ENCODE results near the gene ARF1.

The ARF1 gene

GRCh38 chr1:228139406-228139930 is 57.0 kb downstream of the ARF1 start:
- Histone ChIP-seq H3K36me3 (no peaks in the 10 kb centered on the region), H3K27me3 (peaks cover 0 to 6% of the 10 kb centered on the region in 2 donors), H3K27ac (peak overlapping the region; percentile 97 to 99), H3K9me3 (no peaks in the 10 kb centered on the region), H3K4me1 (peaks cover 0 to 40% (median 34%) of the 10 kb centered on the region in 4 donors), H3K4me3 (peak overlapping the region; percentile 98)
- no peak for TF ChIP-seq CTCF (IDR thresholded peaks at IDR 0.05)
- intact Hi-C loops (cut with DNase I; ENCODE audit: low total_unique reads): no loop called here
- no peak for DNase-seq

- Histone ChIP-seq H3K4me1 (peaks cover 0 to 46% (median 37%) of the 10 kb centered on the region in 4 donors), H3K9me3 (no peaks in the 10 kb centered on the region), H3K27ac (peak within 1 kb of the TSS; percentile 97 to 99), H3K27me3 (no peaks in the 10 kb centered on the region), H3K4me3 (peak within 1 kb of the TSS; percentile 98), H3K36me3 (no peaks in the 10 kb centered on the region)
- intact Hi-C loops (cut with DNase I; ENCODE audit: low total_unique reads): loop anchor here (2.0 kb wide), 1 partner anchor 25 kb away; the partner anchor contains the start of gene IBA57
- DNase-seq: peak; percentile 100
- TF ChIP-seq CTCF (IDR thresholded peaks at IDR 0.05): peak; percentile 32 to 45
Observed at GRCh38 chr1:228139931-228140723, 57.6 kb downstream of the ARF1 start, which contains the start of gene GUK1. Gene GUK1 (plus strand): TSS chr1:228140279. CDS start chr1:228140303, 24 bp downstream.

DNA sequence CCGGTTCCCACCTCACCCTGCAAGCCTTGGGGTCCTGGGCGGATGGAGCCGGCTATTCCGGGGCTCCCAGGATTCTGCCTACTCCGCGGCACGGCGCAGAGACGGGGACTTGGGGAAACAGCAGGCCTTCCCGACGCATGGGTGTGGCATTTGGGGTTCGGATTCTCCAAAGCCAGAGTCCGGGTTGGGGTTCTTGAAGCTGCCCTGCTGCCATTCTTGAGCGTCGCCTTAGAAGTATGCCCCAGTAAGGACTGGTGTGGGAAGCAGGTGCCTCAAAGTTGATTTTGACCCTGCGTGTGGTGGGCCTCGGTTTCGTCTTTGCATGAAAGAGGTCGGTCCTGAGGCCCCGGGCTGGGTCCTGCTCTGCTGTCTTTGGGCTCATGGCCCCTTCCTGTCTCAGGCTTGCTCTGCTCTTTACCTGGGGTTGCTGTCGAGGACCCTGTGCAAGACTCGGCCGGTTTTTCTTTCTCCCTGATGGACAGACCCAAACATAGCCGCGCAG is 58.3 kb downstream of the ARF1 start:
- H3K9me3 ChIP-seq: no peaks in the 10 kb centered on the region
- no peaks in the 10 kb centered on the region for H3K27me3 ChIP-seq
- no peak for DNase-seq
- TF ChIP-seq CTCF (IDR thresholded peaks at IDR 0.05): no peak
- H3K4me3 ChIP-seq: peak overlapping the region; percentile 98
- intact Hi-C loops (cut with DNase I; ENCODE audit: low total_unique reads): loop anchor here (2.0 kb wide), 1 partner anchor 24 kb away; the partner anchor contains the start of gene IBA57
- H3K27ac ChIP-seq: peak overlapping the region; percentile 97 to 99
- H3K4me1 ChIP-seq: peaks cover 0 to 50% (median 40%) of the 10 kb centered on the region in 4 donors
- peaks cover 0 to 6% (median 6%) of the 10 kb centered on the region in 3 donors for H3K36me3 ChIP-seq

GRCh38 chr1:228141226-228142044 is 58.9 kb downstream of the ARF1 start:
- Histone ChIP-seq H3K27me3 (no peaks in the 10 kb centered on the region), H3K4me1 (peaks cover 0 to 50% (median 40%) of the 10 kb centered on the region in 4 donors), H3K27ac (peak overlapping the region; percentile 97 to 99), H3K4me3 (peak overlapping the region; percentile 98), H3K9me3 (no peaks in the 10 kb centered on the region), H3K36me3 (peaks cover 4 to 13% (median 12%) of the 10 kb centered on the region in 3 donors)
- intact Hi-C loops (cut with DNase I; ENCODE audit: low total_unique reads): loop anchor here (2.0 kb wide), 1 partner anchor 23 kb away; the partner anchor contains the start of gene IBA57
- peak in 1 of 2 donors; percentile 68 for DNase-seq
- TF ChIP-seq CTCF (IDR thresholded peaks at IDR 0.05): no peak

- intact Hi-C loops (cut with DNase I; ENCODE audit: low total_unique reads): no loop called here
- DNase-seq: peak in 1 of 2 donors; percentile 66
- Histone ChIP-seq H3K4me3 (peak overlapping the region; percentile 98), H3K27me3 (no peaks in the 10 kb centered on the region), H3K9me3 (no peaks in the 10 kb centered on the region), H3K4me1 (peaks cover 0 to 50% (median 40%) of the 10 kb centered on the region in 4 donors), H3K27ac (peak overlapping the region in 1 of 2 donors; percentile 99), H3K36me3 (peaks cover 12 to 21% (median 20%) of the 10 kb centered on the region in 3 donors)
- TF ChIP-seq CTCF (IDR thresholded peaks at IDR 0.05): no peak
Observed at GRCh38 chr1:228142155-228142691, 59.7 kb downstream of the ARF1 start.
